Adrenal gland (tissue), 12 donors: ENCODE results near the gene RASA3. TPM values are rescaled to one million over a fixed set of nuclear protein-coding genes. Genes with fewer than 3 reads are reported as not detected.

ENCODE experiments used
- DNase-seq, 7 donors: peaks; one replicate each; pipeline ENCODE4 v3.0.0-alpha.2; 2019 to 2020
- H3K27ac ChIP-seq, 5 donors: fragments of 200-600 bp; sonication (generic) in 4 of 5; 1 replicate in 3 of 5; 2 replicates in 2 of 5; pipeline versions ENCODE4 v1.5.1 to v1.8.0; 2016 to 2020; ENCODE audit warnings: mild to moderate bottlenecking in 1 of 5
- H3K27me3 ChIP-seq: fragments of 200-600 bp; 2 replicates; pipeline ENCODE4 v1.8.0; 2021
- H3K36me3 ChIP-seq, 2 donors: fragments of 200-600 bp; replicated peaks in 1 of 2; 1 replicate in 1 of 2; 2 replicates in 1 of 2; pipeline versions ENCODE4 v1.5.1 to v1.8.0; 2018 to 2022
- H3K4me1 ChIP-seq, 2 donors: fragments of 200-600 bp; replicated peaks in 1 of 2; 1 replicate in 1 of 2; 2 replicates in 1 of 2; pipeline versions ENCODE4 v1.5.1 to v1.8.0; 2018 to 2021
- H3K4me3 ChIP-seq, 4 donors: fragments of 200-600 bp; sonication (generic) in 3 of 4; one replicate each; pipeline ENCODE4 v1.5.1; 2016 to 2018
- H3K9me3 ChIP-seq, 3 donors: fragments of 200-600 bp; sonication (generic) in 1 of 3; replicated peaks in 1 of 3; 1 replicate in 2 of 3; 2 replicates in 1 of 3; pipeline versions ENCODE4 v1.5.1 to v1.8.0; 2016 to 2021
- POLR2A ChIP-seq, 2 donors: fragments of 450-650 bp; IDR thresholded peaks; one replicate each; pipeline ENCODE4 v1.6.1; 2017; ENCODE audit warnings: antibody characterized with exemption in 2 of 2, mild to moderate bottlenecking in 2 of 2, moderate library complexity in 1 of 2
- WGBS, 4 donors: extraction: QIAGEN DNeasy Blood & Tissue Kit in 2 of 4; methylation state at CpG; one replicate each; pipeline versions ENCODE4 v1.1.5 to v1.1.7; 2013 to 2017; 5-methylcytosine and 5-hydroxymethylcytosine counted together
- intact Hi-C, 2 donors: fragments of 100-400 bp; cut with DNase I; formaldehyde crosslinking; loops; one replicate each; pipeline versions ENCODE4 v1.14.1 to v1.15.0; 2022 to 2023
- polyA plus RNA-seq, 3 donors: library from polyadenylated mRNA; stranded (reverse); fragments of 200-250 nt in 2 of 3; fragments of 350-450 nt in 1 of 3; fragmentation: Illumina TruSeq in 1 of 3; extraction: RNeasy Lipid Tissue Mini Kit (QIAGEN cat#74804) in 1 of 3; gene quantifications; one replicate each; pipeline ENCODE4 v1.2.3, GENCODE V29; 2013 to 2014
- total RNA-seq, 9 donors: library from RNA; depleted of rRNA in 4 of 9; stranded (reverse); fragments of >200 nt in 4 of 9; fragments of 120-200 nt in 1 of 9; fragmentation: NEBNext Ultra II Directional in 1 of 9; extraction: Animal tissue kit (Norgen Biotek cat#: 25700) in 1 of 9; gene quantifications; one replicate each; pipeline versions ENCODE4 v1.1.0 to v1.2.4, GENCODE V29; 2013 to 2023
- TF ChIP-seq, protein P1 (sequence below), 6 experiments: fragments of 450-650 bp in 4 of 6; fragments of 200-600 bp in 2 of 6; sonication (generic) in 1 of 6; IDR thresholded peaks; 1 replicate in 5 of 6; 2 replicates in 1 of 6; pipeline versions ENCODE4 v1.5.1 to v1.8.0; 2016 to 2021; ENCODE audit warnings: antibody characterized with exemption in 6 of 6, mild to moderate bottlenecking in 2 of 6, moderate library complexity in 1 of 6
- donor health status: healthy with polysubstance abuse.
- donor health status: Bipolar disorder and iron deficiency.
- donor health status: DM: yes; HTN: yes; CAD: no.
- donor health status: DM: no; HTN: no; CAD: no.
- donor health status: DM: no; HTN: no; CAD: no.
- donor health status: DM: yes; HTN: yes; CAD: no.

Gene RASA3
- total and polyA plus RNA-seq, 12 donors, result 2.2 to 11.7 (median 7.3) TPM

DNA sequence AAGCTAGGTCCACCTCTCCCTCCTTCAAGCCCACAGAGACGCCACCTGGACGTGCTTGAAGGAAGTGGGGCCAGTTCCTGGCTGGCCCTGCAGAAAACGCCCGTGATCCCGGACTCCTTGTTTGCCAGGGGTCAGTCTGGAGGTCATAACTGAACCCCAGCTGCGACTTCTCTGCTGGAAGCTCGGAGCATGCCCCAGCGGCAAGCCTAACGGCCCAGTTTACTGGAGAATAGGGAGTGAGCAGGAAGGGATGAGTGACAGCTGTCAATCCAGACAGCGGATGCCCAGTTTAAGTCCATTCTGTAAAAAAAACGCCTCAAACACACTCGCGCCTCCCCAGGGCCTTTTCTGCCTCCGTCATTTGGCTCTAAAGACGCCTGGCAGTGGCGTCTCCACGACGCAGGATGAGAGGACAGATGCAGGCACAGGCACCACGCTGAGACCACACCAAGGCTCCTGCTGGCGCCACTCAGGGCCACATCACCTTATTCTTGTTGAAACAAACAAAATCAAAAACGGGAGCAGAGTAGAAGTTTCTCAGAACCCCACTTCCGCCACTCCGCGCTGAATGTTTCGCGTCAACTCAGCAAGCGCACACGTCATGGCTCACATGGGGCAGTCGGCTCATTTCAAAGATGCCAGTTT lies 57.6 kb downstream of the RASA3 start:
- H3K9me3 ChIP-seq, result no peaks in the 10 kb centered on the region
- WGBS, 4 donors, result 82 to 86% (median 84%) methylated on average over 27 to 29 of the region's 29 CpGs

GRCh38 chr13:114073881-114074612 lies 58.4 kb downstream of the RASA3 start:
- WGBS, 4 donors, result 88 to 90% (median 89%) methylated on average over 22 of the region's 22 CpGs
- intact Hi-C loops, result no loop called here
- peak in 2 of 7 donors; percentile 5 to 8 for DNase-seq
- Histone ChIP-seq H3K9me3 (no peaks in the 10 kb centered on the region), H3K4me1 (peaks cover 1 to 5% of the 10 kb centered on the region in 2 donors), H3K27me3 (no peaks in the 10 kb centered on the region), H3K4me3 (no peak overlapping the region), H3K36me3 (no peaks in the 10 kb centered on the region), H3K27ac (no peak overlapping the region)
- TF ChIP-seq POLR2A (IDR thresholded peaks at IDR 0.05), result no peak
- TF ChIP-seq, protein P1, sequence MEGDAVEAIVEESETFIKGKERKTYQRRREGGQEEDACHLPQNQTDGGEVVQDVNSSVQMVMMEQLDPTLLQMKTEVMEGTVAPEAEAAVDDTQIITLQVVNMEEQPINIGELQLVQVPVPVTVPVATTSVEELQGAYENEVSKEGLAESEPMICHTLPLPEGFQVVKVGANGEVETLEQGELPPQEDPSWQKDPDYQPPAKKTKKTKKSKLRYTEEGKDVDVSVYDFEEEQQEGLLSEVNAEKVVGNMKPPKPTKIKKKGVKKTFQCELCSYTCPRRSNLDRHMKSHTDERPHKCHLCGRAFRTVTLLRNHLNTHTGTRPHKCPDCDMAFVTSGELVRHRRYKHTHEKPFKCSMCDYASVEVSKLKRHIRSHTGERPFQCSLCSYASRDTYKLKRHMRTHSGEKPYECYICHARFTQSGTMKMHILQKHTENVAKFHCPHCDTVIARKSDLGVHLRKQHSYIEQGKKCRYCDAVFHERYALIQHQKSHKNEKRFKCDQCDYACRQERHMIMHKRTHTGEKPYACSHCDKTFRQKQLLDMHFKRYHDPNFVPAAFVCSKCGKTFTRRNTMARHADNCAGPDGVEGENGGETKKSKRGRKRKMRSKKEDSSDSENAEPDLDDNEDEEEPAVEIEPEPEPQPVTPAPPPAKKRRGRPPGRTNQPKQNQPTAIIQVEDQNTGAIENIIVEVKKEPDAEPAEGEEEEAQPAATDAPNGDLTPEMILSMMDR (IDR thresholded peaks at IDR 0.05), result no peak

More for the DNA sequence above, 57.6 kb downstream of the RASA3 start:
- TF ChIP-seq POLR2A (IDR thresholded peaks at IDR 0.05), result no peak
- TF ChIP-seq, protein P1 (IDR thresholded peaks at IDR 0.05), result no peak
- intact Hi-C loops, result no loop called here
- peak in 3 of 7 donors; percentile 0 to 28 (median 5) for DNase-seq
- Histone ChIP-seq H3K4me3 (no peak overlapping the region), H3K27ac (no peak overlapping the region), H3K27me3 (no peaks in the 10 kb centered on the region), H3K4me1 (peaks cover 0 to 4% of the 10 kb centered on the region in 2 donors), H3K36me3 (no peaks in the 10 kb centered on the region)

GRCh38 chr13:114072421-114072820 lies 60.0 kb downstream of the RASA3 start:
- intact Hi-C loops, result no loop called here
- no peak overlapping the region for H3K27ac ChIP-seq
- no peaks in the 10 kb centered on the region for H3K9me3 ChIP-seq
- H3K36me3 ChIP-seq, result no peaks in the 10 kb centered on the region
- no peaks in the 10 kb centered on the region for H3K27me3 ChIP-seq
- H3K4me1 ChIP-seq, result peaks cover 13 to 17% of the 10 kb centered on the region in 2 donors
- peak in 1 of 7 donors; percentile 2 for DNase-seq
- 83 to 90% (median 87%) methylated on average over 10 of the region's 10 CpGs for WGBS, 4 donors
- TF ChIP-seq, protein P1 (IDR thresholded peaks at IDR 0.05), result no peak
- no peak for TF ChIP-seq POLR2A (IDR thresholded peaks at IDR 0.05)
- H3K4me3 ChIP-seq, result no peak overlapping the region

GRCh38 chr13:114071991-114072390 lies 60.4 kb downstream of the RASA3 start:
- no peak for TF ChIP-seq POLR2A (IDR thresholded peaks at IDR 0.05)
- TF ChIP-seq, protein P1 (IDR thresholded peaks at IDR 0.05), result no peak
- DNase-seq, result peak in 2 of 7 donors; percentile 4 to 6
- H3K36me3 ChIP-seq, result no peaks in the 10 kb centered on the region
- H3K4me1 ChIP-seq, result peaks cover 13 to 21% of the 10 kb centered on the region in 2 donors
- H3K9me3 ChIP-seq, result no peaks in the 10 kb centered on the region
- intact Hi-C loops, result no loop called here
- WGBS, 4 donors, result 73 to 79% (median 75%) methylated on average over 14 of the region's 14 CpGs
- no peak overlapping the region for H3K4me3 ChIP-seq
- H3K27ac ChIP-seq, result no peak overlapping the region
- H3K27me3 ChIP-seq, result no peaks in the 10 kb centered on the region
